Limb (tissue), 2 donors: ENCODE results near the gene ZBED6.
A peak's percentile ranks its signal among the peaks of the same experiment; 100 is the strongest.
"Not testable (repeated sequence)": the region's sequence is repeated elsewhere in the genome, so short reads cannot be mapped to it uniquely, and the experiment has no call there.

Experiments used
- DNase-seq, 2 donors: peaks; one replicate each; pipeline ENCODE4 v3.0.0-alpha.2; 2016; ENCODE audit errors: extremely low spot score in 2 of 2

ZBED6 gene, protein sequence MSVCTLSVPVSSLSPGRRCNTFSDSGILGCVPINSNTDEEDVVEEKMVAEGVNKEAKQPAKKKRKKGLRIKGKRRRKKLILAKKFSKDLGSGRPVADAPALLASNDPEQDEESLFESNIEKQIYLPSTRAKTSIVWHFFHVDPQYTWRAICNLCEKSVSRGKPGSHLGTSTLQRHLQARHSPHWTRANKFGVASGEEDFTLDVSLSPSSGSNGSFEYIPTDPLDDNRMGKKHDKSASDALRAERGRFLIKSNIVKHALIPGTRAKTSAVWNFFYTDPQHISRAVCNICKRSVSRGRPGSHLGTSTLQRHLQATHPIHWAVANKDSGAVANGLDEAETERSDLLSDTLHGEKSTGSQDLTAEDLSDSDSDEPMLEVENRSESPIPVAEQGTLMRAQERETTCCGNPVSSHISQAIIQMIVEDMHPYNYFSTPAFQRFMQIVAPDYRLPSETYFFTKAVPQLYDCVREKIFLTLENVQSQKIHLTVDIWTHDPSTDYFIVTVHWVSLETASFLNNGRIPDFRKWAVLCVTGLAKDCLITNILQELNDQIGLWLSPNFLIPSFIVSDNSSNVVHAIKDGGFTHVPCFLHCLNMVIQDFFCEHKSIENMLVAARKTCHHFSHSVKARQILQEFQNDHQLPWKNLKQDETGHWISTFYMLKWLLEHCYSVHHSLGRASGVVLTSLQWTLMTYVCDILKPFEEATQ (N-terminal part only)

GRCh38 chr1:203795441-203796235, at the start of gene ZBED6, which contains the start of gene ZC3H11A:
ZBED6 (plus strand) TSS chr1:203795623; CDS start chr1:203797523, 1,900 bp downstream.
ZC3H11A (plus strand) TSS chr1:203795623; CDS start chr1:203817071, 21,448 bp downstream.
- DNase-seq, result peak; percentile 97

GRCh38 chr1:203746281-203746680, 49.1 kb upstream of the ZBED6 start:
- DNase-seq, result no peak

- DNase-seq, result no peak
Observed at GRCh38 chr1:203751051-203751450, 44.4 kb upstream of the ZBED6 start.

- DNase-seq, result not testable (repeated sequence)
Observed at GRCh38 chr1:203751618-203752361, 43.6 kb upstream of the ZBED6 start.

DNA sequence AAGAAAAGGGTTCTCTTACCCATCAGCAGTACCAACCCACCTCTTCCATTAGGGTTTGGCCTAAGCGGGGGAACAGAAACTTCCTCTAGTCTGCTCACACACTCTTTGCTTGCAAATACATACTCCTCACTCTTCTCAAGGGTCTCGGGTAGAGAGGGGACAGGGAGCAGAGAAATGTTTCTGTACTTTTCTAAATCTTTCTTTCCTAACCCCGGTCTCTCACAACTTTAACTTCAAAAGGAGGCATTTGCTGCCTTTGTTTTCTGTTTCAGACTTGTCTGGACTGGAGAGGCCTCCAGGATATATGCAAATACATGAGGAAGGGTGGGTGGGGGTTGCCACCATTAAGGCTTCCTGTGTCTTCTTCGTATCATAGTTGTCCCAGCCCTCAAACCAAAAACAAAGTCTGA, 41.0 kb upstream of the ZBED6 start:
- DNase-seq, result no peak

DNA sequence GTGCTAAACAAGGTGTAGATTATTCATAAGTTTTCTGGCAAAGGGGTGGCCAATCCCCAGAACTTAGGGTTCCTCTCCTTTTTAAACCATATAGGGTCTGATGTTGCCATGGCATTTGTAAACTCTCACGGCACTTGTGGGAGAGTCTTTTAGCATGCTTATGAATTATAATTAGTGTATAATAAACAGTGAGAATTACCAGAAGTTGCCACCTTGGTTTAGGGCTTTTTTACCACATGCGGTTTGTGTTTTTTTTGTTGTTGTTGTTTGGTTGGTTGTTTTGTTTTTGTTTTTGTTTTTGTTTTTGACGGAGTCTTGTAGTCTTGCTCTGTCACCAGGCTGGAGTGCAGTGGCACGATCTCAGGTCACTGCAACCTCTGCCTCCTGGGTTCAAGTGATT, 39.4 kb upstream of the ZBED6 start:
- DNase-seq, result no peak

DNA sequence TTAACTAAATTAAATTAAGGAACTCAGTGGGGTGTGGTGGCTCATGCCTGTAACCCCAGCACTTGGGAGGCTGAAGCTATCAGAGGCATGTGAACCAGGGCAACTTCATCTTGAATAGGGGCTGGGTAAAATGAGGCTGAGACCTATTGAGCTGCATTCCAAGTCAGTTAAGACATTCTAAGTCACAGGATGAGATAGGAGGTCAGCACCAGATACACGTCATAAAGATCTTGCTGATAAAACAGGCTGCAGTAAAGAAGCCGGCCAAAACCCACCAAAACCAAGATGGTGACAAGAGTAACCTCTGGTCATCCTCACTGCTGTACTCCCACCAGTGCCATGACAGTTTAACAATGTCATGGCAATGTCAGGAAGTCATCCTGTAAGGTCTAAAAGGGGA, 36.7 kb upstream of the ZBED6 start:
- not testable (repeated sequence) for DNase-seq

- no peak for DNase-seq
Observed at GRCh38 chr1:203760506-203760905, 34.9 kb upstream of the ZBED6 start.

GRCh38 chr1:203761958-203762357, 33.5 kb upstream of the ZBED6 start:
- DNase-seq, result not testable (repeated sequence)

- DNase-seq, result no peak
Observed at GRCh38 chr1:203763505-203763904, 31.9 kb upstream of the ZBED6 start.

GRCh38 chr1:203764105-203765028, 31.1 kb upstream of the ZBED6 start:
- DNase-seq, result no peak

DNA sequence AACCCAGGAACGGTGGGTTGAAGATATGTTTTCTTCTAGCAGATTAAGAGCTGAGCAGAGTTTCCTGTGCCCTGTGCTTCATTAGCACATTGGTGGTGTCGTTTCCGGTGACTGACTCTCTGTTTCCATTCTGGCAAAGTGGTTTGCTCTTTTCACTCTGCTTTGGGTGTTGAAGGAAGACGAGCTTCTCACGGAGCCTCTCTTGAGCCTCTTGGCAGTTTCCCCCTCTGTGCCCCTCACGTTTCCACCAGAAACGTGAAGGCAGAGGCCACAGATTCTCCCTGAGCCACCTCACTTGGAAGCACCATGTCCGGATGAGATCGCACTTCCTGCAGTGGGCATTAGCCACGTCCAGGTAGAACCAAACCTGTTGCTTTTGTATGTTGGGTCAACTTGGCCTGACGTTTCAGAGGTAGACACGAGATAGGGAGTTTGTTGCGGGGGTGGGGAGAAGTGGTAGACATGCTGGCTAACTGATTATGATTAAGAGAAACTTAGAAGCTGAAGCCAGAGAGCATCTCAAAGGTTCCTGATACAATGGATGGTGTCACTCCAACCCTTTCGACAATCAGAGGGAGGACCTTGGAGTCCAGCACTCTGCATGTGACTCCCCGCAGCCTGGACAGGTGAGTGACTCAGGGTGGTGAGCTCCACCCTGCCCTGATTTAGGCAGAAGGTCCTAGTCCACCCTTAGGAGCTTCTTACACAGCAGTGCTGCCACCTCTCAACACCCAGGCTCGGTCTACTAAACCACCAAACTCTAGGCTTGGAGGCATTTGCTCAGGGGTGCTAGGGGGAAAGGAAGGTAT, 30.2 kb upstream of the ZBED6 start, which contains the start of gene LAX1:
Gene LAX1, plus strand, starts transcription at position 155 of the 809 bp plus-strand sequence. Its CDS starts 383 bp downstream, at position 538.
- no peak for DNase-seq

DNA sequence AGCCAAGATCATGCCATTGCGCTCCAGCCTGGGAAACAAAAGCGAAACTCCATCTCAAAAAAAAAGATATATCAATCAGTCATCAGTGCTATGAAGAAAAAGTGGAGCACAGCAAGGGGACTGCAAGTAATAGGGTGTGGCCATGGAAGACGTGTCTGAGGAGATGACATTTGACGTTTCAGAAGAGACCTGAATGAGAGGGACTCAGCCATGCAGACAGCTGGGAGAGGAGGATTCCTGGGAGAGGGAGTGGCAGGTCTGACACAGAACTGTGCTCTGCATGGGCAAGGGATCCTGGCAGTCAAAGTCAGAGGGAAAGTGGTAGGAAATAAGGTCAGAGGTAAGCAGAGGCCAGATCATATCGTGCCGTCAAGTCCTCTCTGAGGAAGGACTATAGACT, 27.2 kb upstream of the ZBED6 start:
- DNase-seq, result no peak

DNA sequence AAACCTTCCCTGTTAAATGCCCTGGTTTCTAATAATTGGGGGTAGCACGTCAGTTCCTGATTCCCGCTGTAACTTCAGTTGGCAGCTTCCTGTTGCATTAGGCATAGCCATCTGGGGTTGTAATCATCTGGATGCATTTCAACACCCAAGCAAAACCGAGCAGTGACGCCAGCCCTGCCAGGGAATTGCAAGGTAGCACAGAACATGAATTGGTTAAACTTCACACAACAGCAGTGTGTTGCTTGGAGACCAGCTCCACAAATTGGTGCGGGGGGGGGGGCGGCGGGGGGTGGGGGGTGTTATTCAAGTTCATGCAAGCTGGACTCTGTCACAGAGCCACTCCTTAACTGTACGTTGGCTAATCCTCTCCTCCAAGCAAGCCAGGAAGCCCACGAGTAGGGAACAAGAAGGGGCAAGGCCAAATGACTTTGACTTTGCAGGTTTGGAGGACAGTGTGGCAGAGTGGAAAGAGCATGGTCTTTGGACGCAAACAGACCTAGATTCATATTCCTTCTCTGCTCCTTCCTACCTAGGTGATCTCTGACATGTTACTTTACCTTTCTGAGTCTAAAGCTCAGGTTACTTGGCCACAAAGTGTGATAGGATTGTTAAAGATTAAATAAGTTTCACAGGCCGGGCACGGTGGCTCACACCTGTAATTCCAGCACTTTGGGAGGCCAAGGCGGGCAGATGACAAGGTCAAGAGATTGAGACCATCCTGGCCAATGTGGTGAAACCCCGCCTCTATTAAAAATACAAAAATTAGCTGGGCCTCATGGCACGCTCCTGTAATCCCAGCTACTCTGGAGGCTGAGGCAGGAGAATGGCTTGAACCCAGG, 25.7 kb upstream of the ZBED6 start:
- peak; percentile 81 for DNase-seq

GRCh38 chr1:203771901-203772301, 23.5 kb upstream of the ZBED6 start:
- DNase-seq, result no peak

- no peak for DNase-seq
Observed at GRCh38 chr1:203772836-203773235, 22.6 kb upstream of the ZBED6 start.

GRCh38 chr1:203776636-203777035, 18.8 kb upstream of the ZBED6 start:
- DNase-seq, result no peak

- DNase-seq, result no peak
Observed at GRCh38 chr1:203777596-203777995, 17.8 kb upstream of the ZBED6 start.
